ENCODE measurements around the gene DDTL.
"Not testable (repeated sequence)": the region's sequence is repeated elsewhere in the genome, so short reads cannot be mapped to it uniquely, and the experiment has no call there.

GRCh38 chr22:23966094-23966493 lies 594 bp upstream of the DDTL start:
- TF ChIP-seq CTCF (IDR thresholded peaks at IDR 0.05; ENCODE audit: low read length); EZH2 (IDR thresholded peaks at IDR 0.05; ENCODE audit: borderline replicate concordance, low read length): not testable (repeated sequence)

Measured in OCI-LY1 (cell line).